Effector CD8-positive, alpha-beta T cell (primary cell): Measurements from ENCODE around the gene BEST4.
"Not testable (repeated sequence)": the region's sequence is repeated elsewhere in the genome, so short reads cannot be mapped to it uniquely, and the experiment has no call there.

Experiments
- DNase-seq: peaks from one replicate; lab custom pipeline; 2025; lab: John Stamatoyannopoulos, UW

BEST4 gene

DNA sequence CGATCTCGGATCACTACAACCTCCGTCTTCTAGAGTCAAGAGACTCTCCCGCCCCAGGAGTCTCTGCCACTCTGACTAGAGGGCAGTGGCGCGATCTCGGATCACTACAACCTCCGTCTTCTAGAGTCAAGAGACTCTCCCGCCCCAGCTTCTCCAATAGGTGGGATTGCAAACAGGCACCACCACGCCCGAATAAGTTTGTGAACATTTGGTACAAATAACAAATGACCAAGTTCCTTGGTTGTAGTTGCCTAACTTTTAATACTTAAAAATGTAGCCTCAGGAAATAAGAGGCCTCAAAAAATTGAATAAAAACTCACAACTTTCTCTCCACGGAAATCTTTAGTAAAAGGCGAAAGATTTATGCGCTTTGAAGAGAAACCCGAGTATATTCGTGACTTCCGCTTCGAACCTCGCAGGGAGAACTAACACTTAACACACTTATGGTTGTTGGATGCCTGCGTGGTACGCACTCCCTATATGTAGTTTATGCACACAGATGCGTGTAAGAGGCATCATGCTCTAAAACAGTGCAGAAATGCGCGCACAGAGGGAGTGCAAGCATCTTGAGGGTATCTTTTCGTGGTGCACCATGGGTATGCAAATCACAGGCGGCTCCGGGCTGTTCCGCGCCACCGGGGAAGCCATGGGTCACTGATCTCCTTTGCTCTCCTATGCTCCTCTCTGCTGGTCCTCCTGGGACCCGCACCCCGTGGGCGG, 31.8 kb upstream of the BEST4 start:
- peak; percentile 59 for DNase-seq

DNA sequence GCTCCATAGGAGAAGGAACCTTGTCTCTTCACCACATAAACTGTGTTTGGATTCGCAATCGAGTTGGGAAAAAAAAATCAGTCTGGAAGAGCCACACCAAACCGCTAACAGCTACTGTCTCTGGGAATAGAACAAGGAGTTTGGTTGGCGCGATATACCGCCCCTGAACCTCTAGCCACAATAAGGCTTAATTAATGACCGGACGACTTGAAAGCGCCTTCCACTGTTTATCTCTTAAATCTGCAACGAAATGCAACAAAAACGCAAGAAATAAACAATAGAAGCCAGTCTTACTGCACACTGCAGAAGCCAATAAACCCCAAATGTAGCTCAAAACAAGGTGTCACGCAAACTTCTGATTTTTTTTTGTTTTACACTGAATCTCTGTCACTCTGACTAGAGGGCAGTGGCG, 31.2 kb upstream of the BEST4 start:
- no peak for DNase-seq

DNA sequence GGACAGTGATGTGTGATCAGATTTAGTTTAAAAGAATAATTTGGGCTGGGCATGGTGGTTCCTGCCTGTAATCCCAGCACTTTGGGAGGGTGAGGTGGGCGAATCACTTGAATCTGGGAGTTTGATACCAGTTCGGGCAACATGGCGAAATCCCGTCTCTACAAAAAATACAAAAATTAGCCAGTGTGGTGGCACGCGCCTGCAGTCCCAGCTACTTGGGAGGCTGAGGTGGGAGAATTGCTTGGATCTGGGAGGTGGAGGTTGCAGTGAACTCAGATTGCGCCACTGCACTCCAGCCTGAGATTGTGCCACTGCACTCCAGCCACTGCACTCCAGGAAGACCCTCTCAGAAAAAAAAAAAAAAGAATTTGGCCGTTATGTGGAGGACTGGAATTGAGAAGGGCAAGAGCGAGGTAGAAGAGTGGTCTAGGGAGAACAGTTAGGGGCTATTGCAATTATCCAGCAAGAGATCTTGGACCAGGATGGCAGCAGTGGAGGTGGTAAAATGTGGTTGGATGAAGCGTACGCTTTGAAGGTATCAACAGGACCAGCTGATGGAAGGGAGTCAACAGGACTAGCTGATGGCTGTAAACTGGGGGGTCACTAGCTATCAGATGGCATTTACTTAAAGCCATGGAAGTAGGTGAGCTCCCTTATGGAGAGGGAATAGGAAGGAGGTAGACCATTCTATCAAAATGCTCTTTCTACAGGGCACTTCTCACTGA, 30.0 kb upstream of the BEST4 start:
- no peak for DNase-seq

DNA sequence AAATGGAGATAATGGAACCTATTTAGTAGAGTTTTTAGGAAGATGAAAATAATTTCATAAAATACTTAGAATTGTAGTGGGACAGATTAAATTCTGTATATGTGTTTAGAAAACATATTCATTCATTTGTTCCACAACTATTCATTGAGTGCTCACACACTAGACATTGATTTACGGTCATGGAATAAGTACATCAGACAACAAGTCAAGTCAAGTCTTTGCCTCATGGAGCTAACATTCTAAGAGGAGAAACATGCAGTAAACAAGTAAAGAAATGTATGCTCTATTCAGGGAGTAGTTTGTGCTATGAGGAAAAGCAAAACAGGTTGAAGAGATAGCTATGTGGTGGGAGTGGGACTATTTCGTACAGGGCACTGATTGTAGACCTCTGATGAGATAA, 29.3 kb upstream of the BEST4 start:
- DNase-seq, result no peak

DNA sequence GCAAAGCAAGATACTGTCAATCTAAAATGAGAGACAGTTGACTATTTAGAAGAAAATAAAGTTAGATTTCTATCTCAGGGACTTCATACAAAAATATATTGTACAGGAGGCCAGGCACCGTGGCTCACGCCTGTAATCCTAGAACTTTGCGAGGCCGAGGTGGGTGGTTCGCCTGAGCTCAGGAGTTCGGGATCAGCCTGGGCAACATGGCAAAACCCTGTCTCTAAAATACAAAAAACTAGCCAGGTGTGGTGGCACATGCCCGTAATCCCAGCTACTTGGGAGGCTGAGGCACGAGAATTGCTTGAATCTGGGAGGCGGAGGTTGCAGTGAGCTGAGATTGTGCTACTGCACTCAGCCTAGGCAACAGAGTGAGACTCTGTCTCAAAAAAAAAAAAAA, 28.0 kb upstream of the BEST4 start:
- DNase-seq, result not testable (repeated sequence)

DNA sequence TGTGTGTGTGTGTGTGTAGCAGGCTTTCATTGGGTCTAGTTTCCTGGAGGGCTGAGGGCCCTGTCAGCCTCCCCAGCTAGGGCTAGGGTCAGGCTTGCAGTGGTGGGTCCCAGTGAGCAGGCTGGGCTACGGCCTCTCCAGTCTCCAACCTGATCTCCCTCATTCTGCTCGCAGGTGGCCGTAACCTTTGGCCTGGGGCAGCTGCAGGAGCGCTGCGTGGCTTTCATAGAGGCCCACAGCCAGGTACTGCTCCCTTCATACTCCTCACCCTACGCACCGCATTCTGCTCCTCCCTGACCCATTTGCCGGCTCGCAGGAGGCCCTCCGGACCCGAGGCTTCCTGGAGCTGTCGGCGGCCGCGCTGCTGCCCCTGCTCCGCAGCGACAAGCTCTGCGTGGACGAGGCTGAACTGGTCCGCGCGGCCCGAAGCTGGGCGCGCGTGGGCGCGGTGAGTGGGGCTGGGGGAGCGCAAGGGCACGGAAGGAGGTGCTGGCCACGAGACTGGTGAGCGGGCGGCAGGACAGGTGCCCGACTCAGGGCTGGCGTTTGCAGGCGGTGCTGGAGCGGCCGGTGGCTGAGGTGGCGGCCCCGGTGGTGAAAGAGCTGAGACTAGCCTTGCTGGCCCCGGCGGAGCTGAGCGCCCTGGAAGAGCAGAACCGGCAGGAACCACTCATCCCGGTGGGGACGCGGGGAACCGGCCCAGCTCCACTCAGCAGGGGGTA, 25.0 kb upstream of the BEST4 start:
- no peak for DNase-seq

DNA sequence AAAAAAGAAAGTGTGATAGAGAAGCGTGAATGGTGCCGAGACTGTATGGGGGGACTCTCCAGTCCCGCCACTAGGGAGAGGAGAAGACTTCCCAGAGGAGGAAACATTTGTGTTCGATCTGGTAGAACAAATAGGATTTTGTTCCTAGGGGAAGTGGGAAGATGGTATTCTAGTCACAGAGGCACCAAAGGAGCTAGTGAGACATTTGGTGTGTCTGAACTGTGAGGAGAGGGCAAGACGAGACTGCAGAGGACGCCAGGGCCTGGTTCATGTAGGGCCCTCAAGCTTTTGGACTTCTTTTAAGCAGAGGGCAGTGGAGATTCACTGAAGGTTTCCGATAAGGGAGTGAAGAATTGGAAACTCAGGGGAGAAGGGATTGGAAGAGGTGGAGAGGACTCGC, 23.3 kb upstream of the BEST4 start:
- DNase-seq, result no peak

DNA sequence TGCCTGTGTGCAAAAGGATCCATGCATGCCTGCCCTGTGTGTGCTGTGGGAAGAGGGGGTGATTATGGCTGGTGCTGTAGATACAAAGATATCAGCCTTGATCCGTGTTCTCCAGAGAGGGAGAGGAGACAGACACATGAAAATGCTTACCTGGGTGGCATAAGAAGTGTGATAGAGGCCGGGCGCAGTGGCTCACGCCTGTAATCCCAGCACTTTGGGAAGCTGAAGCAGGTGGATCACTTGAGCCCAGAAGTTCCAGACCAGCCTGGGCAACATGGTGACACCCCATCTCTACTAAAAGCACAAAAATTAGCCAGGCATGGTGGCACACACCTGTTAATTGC, 22.8 kb upstream of the BEST4 start:
- DNase-seq, result not testable (repeated sequence)

DNA sequence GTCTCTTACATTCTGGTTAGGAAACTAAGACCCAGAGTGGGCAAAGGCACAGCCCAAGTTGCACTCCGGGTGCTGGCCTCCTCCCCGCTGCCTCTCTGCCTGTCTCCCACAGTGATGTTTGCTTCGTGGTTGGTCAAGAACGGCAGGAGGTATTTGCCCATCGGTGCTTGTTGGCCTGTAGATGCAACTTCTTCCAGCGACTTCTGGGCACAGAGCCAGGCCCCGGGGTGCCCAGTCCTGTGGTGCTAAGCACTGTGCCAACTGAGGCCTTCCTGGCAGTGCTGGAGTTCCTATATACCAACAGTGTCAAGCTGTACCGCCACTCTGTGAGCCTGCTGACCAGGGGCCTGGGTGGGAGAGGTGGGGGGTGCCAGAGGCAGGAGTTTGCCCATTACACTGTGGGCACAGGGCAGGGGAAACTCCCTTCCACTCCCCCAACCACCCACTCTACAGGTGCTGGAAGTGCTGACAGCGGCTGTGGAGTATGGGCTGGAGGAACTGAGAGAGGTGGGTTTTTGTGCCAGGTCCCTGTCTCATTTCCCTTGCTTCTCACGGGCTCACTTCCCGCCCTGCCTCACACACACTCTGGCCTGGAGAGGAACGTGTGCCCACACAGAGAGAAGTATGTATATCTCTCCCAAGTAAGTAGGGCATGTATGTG, 22.3 kb upstream of the BEST4 start:
- DNase-seq, result no peak

DNA sequence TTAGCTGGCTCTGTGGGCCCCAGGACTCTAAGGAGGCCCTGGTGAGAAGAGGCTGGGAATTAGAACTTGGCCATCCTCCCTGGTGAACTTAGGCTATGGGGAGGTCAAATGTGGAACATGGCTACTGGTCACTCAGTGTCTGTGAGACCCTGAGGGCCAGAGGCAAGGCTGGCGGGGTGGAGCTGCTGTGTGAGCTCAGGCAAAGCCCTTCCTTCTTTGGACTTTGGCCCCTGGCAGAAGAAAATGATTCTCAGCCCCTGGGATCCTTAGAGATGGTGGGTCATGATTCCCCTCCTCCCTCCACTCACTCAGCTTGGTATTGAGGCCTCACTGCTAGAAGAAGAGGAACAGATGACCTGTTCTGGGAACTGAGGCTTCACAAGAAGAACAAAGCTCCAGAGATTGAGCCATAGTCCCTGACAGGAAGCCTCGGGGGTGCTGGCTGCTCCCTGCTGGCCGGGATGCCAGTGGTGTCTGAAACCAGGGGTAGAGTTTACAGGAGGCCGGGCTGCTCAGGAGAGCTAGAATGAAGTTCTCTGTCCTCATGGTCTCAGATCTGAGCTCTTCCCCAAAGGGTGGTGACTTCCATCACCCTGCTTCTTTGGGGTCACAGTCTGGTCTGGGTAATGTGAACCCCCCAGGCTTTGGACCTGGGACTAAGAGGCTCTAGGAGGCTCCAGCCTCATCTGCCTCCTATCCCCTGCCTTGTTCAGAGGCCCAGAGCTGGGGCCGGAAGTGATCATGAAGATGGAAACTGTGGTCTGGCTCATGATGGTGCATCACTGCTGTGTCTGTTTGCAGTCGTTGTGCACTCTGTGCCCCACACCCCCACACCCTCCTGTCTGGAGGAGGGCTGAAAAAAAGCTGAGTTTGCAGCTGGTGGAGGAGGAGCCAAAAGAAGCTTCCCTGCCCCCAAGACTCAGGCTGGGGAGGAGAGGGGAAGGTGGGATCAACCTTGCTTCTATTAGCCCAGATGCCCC, 21.3 kb upstream of the BEST4 start:
- peak; percentile 61 for DNase-seq

DNA sequence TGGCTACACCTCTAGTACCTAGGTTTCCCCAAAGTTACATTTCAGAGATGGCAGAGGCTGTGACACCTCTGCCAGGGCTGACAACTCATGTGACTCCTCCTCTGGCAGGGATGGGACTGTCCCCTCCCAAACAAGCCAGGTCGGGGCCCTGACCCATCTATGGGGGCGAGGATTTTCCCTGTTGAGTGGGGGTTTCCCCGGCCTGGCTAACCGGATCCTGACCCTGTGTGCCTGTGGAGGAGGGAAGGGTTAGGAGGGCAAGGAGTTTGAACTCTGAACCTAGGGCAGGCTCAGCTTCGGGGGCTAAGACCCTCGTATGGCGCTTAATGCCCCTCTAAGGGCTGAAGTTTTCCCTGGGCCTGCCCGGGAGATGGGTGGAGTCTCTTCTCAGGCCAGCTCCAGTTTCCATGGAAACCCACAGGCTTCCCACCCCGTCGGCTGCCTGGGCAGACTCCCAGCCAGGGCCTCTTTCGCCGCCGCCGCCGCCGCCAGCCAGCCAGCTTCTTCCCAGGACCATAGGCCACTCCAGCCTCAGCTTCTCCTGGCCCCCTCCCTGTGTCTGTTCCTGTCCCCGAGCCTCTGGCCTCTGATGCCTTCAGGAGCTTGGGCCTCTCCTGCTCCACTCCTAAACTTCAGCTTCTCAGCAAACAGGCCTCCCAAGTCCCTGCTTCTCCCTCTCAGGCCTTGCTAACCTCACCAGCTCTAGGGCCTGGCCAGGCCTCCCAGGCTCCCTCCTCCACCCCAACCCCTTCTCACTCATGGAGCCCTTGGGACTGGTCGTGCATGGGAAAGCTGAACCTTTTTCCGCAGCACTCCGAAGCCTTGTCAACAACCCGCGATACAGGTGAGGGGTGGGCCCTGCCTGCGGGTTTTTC, 20.3 kb upstream of the BEST4 start, which contains the start of gene BTBD19:
TSS of gene BTBD19 (plus strand) at position 461 of the 875 bp plus-strand sequence. CDS start at position 759, 298 bp downstream.
- DNase-seq, result peak; percentile 58

DNA sequence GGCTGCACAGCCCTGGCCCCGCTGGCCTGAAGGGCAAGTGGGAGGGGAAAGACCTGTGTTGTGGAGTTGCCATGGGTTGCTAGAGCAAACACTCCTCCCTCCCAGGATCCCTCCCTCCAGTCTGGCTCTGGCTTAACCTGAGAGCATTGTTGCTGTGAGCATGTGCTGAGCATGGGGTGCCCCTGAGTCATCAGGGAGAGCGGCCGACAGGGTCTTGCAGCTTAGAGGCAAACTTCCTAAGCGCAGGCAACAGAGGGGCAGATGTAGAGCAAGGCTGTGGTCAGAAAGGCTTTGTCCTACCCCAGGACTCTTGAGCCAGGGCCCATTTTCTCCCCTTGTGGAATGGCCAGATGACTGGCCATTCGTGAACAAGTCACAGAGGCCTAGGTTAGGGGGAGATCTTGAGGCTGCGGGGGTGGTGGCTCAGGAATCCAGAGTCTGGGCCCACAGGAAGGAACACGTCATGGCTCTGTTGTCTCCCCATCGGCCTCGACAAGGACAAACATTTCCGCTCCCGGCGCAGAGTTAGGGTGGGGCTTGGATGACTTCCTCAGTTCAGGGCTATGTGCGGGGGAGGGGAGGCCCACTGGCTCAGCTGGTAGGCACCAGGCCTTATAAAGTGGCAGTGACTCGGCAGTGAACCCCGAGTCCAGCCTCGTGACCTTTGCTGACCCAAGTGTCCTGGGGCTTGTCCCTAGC, 19.5 kb upstream of the BEST4 start:
- peak; percentile 79 for DNase-seq

DNA sequence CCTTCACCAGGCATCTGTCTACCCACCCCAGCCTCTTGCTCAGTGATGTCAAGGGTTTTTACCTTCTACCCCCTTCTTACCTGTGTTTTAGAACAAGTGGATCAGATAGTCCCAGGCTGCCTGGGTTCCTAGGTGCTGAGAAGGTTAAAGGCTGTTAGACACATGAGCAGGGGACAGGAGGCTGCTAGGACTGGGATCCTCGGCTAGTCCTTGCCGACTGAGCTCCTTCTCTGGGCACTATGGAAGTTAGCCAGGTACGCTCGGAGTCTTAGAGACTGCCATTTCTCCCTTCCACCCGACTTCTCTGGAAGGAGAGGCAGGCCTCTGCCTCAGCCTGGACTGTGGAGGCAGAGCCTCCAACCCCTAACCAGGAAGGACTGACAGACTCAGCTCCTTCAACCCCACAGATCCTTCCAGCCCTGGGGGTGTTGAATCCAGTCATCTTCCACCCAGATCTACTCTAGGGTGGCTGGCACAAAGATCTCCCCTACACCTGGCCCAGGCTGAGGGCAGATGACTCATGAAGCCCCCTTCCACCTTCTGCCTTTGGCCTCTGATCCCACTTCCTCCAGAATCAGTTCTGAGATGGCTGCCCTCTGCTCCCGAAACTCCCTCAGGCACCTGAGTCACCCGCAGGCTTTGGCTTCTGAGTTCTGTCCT, 18.9 kb upstream of the BEST4 start, which contains the start of gene DYNLT4:
TSS of gene DYNLT4 (minus strand) at position 648 of the 660 bp plus-strand sequence. CDS start 683 bp downstream, outside the sequence.
- no peak for DNase-seq

DNA sequence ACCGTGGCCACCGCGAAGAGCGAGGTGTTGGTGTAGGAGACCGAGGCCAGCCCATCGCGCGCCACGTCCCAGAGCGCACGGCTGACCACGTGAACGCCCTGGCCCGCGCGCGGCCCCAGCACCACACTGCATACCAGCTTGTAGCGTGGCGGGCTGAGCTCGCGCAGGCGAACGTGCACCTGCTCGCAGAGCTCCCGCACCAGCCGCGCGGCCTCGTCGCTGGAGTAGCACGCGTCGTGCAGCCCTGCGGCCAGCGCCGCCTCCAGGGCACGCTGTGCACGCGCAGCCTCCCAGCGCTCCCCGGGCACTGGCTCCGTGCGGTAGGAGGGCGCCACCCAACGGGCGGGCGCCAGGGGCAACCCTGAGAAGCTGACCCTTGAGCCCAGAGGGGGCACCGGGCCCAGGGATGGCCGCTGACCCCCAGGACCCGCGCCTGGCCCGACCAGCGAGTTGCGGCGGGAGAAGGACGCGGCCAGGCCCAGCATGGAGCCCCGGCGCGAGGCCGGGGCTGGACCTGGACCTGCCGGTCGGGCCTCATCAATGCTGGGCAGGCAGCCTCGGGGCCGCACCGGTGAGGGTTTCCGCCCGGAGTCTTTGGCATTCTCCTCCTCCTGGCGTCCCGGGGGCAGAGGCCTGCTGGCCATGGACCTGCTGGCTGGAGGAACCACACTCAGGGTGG, 18.2 kb upstream of the BEST4 start:
- DNase-seq, result no peak

DNA sequence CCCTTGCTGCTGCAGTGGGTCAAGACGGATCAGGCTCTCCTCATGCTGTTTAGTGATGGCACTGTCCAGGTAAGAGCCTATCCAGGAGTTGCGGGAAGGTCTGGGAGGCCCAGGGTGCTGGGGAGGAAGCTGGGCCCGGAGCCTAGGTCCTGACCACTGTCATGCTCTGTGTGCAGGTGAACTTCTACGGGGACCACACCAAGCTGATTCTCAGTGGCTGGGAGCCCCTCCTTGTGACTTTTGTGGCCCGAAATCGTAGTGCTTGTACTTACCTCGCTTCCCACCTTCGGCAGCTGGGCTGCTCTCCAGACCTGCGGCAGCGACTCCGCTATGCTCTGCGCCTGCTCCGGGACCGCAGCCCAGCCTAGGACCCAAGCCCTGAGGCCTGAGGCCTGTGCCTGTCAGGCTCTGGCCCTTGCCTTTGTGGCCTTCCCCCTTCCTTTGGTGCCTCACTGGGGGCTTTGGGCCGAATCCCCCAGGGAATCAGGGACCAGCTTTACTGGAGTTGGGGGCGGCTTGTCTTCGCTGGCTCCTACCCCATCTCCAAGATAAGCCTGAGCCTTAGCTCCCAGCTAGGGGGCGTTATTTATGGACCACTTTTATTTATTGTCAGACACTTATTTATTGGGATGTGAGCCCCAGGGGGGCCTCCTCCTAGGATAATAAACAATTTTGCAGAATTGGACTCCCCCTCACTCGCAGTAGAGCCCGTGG, 17.5 kb upstream of the BEST4 start:
- DNase-seq, result no peak

DNA sequence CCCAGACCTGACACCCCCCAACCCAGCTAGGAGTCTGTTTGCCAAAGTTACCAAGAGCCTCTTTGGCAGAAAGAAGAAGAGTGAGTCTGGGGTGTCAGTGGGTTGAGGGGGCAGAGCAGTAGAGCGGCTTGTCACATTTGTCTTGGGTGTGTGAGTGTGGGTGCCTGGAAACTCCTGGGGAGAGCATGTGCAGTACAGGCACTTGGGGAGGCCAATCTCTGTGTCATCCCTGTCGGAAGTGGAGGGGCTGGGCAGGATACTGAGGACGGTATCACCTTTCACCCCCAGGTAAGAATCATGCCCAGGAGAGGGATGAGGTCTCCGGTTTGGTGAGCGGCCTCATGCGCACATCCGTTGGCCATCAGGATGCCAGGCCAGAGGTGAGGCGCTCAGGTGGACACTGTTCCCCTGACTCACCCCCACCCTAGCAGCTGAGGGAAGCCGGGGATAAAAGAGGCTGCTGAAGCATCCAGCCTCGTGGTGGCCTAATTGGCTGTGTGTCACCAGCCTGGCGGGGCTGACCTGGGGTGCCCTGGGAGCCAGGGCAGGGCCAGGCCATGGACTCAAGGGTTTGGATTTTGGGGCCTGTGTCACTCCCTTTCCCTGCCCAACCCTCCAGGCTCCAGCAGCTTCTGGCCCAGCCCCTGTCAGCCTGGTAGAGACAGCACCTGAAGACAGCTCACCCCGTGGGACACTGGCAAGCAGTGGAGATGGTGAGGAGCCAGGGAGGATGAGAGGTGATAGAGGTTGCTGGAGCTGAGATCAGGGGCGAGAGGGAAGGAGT, 15.5 kb upstream of the BEST4 start:
- no peak for DNase-seq

DNA sequence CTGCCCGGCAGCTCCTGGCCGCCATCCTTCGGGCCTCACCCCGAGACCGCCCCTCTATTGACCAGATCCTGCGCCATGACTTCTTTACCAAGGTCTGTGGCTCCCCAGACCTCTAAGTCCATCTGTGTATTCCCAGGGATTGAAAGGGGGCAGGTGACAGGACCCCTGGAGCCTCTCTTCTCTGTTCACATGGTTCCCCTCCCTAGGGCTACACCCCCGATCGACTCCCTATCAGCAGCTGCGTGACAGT, 15.0 kb upstream of the BEST4 start:
- no peak for DNase-seq
